Measurements from ENCODE around the gene SLC9A9.
"Not testable (repeated sequence)": the region's sequence is repeated elsewhere in the genome, so short reads cannot be mapped to it uniquely, and the experiment has no call there.

The SLC9A9 gene

DNA sequence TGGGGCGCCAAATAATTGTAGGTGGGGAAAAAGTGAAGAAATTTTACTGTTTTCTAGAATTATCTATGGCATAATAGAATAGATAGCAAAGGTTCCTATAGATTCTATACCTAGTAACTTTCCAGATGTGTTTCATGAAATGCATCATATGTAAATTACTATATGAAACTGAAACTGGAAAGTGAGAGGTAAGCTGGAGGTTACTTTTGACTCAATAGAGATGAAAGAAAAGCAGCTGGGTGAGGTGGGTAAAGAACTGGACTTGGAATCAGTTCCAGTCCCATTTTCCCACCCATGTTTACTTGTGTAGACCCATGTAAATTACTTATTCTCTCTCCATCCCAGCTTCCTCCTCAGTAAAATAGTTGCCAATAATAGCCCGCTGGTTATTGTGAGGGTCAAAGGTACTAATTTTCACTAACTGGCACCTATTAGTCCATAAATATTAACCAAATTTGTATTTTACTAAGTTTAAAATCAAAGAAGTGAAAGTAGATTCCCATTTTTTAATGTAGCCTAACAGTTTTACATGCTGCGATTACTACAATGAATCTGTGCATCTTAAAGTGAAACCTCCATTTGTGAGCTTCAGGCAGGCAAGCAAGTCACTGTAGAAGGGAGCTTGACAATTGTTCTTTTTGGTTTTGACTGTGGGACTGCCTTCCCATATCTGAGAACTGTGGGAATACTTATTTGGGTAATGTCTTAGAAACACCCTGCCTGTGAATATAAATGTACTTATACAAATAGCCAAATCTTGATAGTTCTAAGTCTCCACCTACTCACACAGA lies 312.1 kb downstream of the SLC9A9 start:
- no peak for DNase-seq

DNA sequence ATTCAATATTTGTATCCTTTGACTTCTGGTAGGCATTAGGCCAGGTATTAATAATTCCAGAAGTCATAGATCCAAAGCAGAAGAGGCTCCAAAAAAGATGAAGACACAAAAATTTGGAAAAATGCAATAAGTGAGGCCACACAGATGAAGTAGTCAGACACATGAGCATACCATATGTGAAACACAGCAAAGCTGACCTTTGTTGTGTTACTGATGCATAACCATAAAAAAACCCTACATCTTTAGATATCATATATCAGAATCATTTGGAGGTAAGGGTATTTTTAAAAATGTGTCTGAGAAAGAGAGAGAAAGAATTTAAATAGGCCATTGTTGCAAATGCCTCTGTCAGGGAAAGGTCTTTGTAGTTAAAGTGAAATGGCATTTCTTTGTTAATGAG lies 314.9 kb downstream of the SLC9A9 start:
- DNase-seq, result no peak

DNA sequence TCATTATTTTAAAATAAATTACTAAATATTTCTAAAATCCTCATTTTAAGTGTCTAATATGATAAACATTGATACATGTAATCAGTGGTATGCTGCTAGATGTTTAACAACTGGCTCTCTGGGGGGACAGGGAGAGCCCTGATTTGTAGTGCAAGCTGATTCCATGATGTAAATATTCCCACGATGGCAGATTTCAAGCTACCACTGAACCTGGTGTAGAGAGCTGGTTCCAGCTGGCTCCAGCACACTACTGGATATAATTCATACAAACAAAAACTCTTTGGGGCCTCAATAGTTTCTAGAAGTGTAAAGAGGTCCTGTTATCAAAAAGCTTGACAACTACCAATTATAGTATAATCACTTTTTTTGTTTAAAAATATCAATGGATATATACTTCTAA lies 316.2 kb downstream of the SLC9A9 start:
- no peak for DNase-seq

DNA sequence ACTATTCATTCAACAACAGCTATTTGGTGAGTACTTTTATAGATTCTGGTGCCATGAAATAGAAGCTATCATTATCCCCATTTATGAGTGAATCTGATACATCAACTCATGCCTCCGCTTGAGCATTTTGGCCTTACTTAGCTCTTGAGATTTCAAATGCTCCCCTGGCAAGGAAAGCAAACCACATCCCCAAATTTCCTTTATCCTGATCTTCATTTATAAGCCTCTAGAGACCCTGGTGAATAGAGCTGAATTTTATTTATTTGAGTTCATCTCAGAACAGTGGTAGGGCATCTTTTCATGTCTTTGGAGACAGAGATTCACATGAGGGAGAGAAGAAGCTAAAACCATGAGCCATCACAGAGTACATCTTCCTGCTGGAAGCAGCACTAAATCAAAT lies 317.2 kb downstream of the SLC9A9 start:
- no peak for DNase-seq

DNA sequence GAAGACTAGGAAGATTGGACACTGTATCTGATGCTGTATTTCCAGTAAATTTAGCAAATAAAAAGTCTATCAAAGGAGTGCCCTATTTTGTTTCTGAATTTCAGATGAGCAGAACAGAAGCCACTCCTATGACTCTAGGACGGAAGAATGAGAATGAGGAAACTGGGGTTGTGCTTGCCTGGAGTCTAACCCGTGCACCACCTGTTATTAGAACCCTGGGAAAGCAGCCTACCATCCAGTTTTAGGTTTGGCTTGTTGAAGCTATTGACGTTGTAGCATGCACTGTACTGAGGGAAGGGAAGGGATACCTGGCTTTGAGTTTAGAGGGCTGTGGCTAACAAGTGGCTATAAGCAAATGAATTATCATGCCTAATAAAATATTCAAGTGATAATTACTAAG lies 318.5 kb downstream of the SLC9A9 start:
- DNase-seq, result no peak

DNA sequence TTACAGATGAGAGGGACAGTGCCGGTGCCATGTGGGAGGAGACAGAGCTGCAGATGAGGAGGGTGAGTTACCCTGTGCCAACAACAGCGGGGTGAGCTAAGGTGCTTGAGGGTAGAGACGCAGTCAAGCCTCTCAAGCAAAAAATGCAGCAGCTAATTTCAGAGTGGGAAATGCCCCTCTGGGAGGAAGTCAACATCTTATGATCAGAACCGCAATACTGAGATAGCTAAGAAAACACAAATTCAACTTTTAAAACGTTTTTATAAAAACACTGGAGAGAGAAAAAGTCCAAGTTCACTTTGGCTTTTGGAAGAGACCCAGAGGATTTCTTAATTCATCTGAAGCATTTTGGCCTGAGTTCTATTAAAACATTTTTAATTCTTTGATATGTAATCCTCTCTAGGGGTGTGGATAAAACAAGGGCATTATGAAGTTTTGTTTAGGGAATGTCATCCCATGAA lies 319.2 kb downstream of the SLC9A9 start:
- DNase-seq, result no peak

DNA sequence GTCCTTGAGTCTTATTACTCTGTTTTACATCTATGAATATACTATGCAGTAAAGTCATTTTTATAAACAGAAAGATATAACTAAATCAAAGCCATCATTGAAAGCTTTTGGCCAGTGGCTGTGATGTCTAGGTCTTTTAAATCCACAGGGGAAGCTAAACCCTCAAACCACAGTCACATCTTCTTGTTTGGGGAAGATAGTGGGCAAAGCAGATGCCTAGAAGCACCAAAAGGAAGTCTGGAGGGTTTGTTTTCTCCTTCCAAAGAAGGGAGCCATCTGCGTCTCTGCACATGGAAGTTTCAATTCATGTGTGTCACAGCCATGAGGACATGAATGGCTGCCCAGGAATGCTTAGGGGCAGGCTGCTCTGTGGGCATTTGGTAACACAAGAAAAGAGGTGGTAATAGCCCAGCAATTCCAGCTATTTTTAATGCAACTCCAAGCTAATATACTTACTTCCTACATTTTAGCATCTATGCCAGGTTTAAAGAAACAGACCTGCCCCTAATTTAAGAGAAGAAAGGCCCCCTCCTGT lies 322.2 kb downstream of the SLC9A9 start:
- DNase-seq, result no peak

DNA sequence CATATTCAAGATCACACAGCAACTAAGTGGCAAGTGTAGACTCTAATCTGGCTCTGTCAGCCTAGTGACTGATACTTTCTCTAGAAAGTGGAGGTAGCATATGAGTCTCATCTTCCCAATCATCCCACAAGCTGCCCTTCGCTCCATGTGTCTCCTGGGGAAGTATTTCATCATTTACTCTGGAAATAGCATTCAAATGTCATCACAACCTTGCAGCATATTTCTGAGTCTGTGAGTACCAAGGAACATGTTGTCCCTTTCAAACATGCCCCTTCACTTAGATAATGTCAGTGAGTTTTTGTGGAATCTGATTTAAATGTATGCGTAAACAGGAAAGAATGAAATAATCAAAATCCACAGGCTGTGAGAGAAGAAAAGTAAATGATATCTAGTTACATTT lies 322.9 kb downstream of the SLC9A9 start:
- DNase-seq, result no peak

DNA sequence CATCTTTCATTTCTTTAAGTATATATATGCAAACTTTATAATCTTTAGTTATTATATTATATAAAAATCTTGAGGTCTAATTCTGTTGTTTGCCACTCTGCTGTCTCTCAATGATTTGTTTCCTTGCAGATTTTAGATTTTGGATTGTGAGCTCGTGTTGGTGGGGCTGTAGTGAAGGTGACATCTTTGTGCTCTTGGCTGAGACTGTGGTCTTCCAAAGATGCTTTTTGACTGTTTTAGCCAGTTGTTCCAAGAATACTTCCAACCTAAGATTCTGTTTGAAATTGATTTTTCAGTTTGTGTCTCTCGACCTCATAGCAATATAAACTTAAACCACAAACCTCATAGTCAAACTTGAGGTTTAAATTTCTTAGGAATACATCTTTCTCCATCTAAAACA lies 326.5 kb downstream of the SLC9A9 start:
- DNase-seq, result no peak

DNA sequence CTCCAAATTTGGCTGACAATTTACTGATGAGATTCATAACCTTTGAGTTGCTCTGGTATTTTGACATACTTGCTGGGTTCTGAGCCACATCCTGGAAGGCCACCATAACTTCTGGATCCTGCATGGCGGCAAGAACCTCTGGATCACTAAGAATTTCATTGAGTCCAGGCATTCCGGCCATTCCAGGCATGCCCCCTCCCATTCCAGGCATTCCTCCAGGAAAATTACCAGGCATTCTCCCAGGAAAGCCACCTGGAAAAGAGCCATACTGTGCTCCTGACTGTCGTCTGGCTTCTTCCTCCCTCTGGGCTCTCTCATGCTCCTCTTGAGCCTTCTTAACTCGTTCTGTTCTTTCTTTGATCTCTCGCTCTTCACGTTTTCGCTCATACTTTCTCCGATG lies 331.1 kb downstream of the SLC9A9 start:
- DNase-seq, result not testable (repeated sequence)

DNA sequence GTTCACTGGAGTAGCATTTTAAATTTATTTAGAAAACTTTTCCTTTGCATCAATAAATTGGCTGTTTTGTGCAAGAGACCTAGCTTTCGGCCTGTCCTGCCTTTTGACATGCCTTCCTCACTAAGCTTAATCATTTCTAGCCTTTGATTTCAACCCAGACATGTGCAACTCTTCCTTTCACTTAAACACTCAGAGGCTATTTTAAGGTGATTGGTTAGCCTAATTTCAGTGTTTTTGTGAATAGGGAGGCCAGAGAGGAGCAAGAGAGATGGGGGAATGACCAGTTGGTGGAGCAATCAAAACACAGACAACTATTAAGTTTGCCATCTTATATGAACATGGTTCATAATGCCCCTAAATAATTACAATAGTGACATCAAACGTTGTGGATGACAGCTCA lies 333.4 kb downstream of the SLC9A9 start:
- DNase-seq, result no peak

DNA sequence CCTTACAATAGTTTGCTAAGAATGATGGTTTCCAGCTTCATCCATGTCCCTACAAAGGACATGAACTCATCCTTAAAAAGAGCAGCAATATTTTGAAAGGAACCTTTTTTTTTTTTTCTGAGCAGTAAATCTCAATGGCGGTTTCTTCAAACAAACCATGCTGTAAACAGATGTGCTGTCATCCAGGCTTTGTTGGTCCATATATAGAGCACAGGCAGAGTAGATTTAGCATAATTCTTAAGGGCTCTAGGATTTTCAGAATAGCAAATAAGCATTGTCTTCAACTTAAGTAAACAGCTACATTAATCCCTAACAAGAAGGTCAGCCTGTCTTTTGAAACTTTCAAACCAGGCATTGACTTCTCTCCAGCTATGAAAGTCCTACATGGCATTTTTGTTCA lies 334.2 kb downstream of the SLC9A9 start:
- DNase-seq, result no peak

DNA sequence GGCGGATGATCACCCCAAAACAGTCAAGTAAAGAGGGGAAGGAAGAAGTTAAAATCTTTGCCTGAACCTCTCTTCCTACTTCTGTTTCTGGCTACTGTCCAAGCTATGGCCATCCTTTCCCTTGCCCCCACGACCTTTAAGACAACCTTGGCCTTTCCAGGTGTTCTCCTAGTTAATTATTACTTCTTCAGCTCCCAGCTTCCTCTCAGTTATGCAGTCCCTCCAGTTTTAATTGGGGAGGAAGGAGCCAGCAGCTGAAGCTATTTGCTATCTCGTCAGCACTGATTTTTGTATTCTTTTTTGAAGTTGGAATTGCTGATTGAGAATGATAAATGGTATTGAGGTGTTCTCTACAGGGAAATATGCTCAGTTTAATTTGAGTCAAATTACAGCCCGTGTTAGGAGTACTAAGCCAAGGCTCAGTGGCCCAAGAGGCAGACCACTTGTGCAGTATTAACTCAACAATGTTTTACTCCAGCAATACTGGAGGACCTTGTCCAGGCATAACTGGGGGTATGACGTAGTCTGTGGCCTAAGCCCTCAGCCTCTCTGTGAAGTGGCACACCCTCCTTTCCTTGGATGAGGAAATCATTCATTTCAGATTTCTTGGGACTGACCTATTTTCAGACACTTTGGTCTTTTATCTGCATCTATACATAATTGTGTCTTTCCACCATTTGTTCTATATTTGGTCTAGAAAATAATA lies 336.9 kb downstream of the SLC9A9 start:
- DNase-seq, result no peak

DNA sequence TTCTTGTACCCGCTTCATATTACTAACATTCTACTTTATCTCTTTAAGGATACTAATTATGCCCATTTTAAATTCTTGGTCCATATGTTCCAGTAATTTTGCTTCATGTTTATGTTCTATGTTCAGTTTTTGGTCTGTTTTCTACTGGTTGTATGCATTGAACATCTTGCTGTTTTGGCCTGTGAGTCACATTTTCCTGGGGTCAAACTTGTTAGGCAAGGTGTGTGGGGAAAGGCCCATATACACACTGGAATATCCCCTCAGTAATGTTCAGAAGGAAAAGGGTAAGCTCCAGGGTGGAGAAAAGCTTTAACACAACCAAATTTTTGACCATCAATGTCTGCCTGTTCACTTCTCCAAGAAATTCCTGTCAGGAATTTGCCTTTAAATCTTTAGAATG lies 337.7 kb downstream of the SLC9A9 start:
- no peak for DNase-seq

DNA sequence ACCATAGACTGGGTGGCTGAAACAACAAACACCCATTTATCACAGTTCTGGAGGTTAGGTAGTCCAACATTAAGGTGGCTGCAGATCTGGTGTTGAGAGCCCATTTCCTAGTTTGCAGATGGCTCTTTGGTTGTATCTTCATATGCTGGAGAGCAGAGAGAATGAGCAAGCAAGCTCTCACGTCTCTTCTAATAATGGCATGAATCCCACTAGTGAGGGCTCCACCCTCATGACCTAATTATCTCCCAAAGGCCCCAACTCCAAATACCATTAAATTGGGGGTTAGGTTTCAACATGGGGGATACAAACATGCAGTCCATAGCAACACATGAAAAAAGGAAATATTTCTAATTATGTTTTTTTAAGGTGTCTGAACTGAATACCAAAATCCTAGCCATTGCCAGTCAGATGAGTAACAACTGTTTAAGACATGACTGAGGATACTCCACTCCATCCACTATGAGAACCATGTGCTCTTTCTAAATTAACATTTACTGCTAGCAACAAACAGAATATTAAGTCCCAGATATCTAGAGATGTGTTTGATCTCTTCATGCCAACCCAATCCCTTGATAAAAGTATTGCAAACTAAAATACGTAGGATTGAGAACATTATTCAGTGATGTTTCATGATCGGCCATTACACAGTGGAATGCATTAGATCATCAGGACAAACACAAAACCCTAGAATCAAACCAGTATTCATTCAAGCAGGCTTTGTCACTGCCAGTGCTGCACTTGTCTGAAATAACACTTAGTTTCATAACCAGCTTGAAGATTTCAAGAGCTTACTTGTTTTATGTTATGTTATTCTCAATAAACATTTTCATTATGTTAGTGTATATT lies 340.3 kb downstream of the SLC9A9 start:
- no peak for DNase-seq

DNA sequence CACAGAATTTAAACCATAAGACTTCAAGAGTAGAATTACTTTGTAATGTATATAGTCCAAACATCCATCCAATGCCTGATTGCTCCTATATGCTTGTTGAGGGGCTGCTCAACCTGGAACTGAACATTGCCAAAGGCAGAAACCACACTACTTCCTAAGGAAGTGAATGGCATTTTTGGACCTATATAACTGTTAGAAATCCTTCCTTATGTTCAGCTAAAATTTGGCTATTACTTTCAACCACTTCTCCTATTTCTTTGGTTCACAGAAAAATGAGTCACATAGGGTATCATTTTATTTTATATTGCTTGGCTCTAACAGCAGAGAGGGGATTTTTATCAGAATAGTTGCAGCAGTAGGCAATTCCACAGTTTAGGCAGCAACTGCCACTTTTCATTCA lies 342.1 kb downstream of the SLC9A9 start:
- no peak for DNase-seq

DNA sequence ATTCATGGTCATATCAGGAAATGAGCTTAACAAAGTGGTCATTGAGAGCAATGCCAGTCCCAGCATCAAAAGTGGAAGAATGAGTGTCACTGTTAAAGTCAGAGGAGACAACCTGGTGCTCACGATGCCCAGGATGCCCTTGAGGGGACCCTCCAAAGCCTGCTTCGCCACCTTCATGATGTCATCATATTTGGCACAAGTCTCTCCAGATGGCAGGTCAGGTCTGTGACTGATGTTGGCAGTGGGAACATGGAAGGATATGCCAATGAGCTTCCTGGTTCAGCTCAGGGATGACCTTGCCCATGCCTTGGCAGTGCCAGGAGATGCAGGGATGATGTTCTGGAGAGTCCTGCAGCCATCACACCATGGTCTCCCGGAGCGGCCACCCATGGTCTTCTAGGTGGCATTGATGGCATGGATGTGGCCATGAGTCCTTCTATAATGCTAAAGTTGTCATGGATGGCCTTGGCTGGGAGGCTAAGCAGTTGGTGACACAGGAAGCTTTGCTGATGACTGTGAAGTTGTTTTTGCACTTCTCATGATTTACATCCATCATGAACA lies 344.9 kb downstream of the SLC9A9 start:
- DNase-seq, result no peak

DNA sequence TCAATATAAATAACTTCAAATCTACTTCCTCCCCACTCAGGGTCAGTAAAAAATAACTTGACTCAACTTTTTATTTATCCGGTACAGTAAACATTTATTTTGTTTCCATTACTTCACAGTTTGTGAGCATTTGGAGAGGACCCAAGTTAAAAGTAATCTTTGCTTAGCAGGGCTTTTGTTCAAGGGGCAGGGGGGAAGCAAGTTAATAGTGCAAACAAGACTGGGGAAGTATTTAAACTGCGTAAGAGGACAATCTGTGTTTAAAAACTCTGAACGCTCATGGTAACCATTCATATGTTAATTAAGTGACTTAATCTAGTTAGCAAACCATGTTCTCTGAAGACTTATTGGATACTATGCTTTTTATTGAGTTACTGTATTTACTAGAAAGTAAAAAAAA lies 346.2 kb downstream of the SLC9A9 start:
- no peak for DNase-seq

DNA sequence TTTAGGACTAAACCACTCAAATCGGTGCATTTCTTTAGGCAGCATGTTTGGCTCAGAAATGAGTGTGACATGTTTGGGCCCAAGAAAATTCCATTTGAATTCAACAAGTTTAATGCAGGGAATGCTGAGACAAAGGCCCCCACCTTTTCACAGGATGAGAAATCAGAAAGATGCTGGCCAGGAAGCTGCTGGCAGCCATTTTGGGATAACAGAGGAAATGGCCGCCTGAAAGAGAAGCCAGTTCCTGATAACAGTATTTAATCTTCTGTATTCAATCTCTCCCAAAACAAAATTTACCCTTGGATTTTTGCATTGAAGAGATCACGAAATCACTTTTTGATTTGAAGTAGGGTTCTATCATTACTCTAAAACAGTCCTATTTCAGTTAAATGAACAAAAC lies 350.9 kb downstream of the SLC9A9 start:
- DNase-seq, result no peak

DNA sequence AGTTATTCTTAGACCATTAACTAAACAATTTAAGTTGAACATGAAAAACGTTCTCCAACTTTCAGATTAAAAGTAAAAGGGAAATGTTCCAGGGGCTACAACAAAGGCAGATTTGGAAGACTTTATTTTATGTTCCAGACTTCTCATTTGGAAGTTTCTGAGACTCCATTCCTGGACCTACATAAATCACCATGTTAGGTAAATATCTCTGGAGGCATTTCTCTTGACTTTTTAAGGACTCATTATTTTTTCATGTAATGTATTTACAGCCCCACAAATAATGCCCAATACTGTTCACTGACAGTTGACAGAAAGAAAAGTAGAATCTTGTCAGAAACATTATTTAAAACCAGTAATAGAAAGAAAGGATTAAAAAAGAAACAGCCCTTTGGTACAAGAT lies 352.1 kb downstream of the SLC9A9 start:
- DNase-seq, result no peak

DNA sequence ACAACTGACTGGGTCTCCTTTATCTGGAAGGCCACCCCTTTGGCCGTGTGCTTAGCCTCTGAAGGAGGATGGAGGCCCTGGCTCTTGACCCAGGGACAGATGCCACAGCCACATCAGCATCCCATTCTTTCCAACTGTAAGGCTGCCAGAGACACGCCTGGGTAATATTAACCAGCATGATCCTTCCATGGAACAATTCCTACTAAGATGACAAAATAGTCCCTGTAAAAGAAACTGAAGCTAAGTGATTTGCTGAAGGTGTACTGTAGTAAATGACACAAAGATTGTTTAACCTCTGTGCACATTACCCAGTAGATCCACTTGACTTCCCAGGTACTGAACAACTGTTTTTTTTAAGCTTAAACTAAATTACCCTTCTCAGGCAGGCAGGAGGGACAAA lies 352.7 kb downstream of the SLC9A9 start:
- DNase-seq, result no peak

DNA sequence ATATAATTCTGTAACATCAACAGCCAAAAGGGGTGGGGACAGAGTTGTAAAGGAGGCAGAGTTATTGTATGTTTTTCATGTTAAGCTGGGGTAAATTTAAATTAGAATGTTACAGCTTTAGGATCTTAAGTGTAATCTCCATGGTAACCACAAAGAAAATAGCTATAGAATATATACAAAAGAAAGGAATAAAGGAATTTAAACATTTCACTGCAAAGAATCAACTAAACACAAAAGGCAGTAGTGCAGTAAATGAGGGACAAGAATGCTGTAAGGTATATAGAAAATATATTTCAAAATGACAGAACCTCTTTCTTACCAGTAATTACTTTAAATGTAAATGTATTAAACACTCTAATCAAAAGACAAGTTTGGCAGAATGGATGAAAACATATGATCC lies 361.7 kb downstream of the SLC9A9 start:
- no peak for DNase-seq
